Gastroesophageal sphincter (tissue), 4 donors: ENCODE measurements around the gene CHD6. TPM values are rescaled to one million over a fixed set of nuclear protein-coding genes. Genes with fewer than 3 reads are reported as not detected.

Experiments
- ATAC-seq: fragments of 150-250 bp; one replicate; pipeline ENCODE4 v1.9.1; 2016; ENCODE audit warnings: mild to moderate bottlenecking, moderate library complexity
- H3K27ac ChIP-seq, 4 donors: fragments of 200-600 bp; sonication (generic) in 3 of 4; 1 replicate in 3 of 4; 2 replicates in 1 of 4; pipeline ENCODE4 v1.5.1; 2016 to 2019
- H3K27me3 ChIP-seq: fragments of 200-600 bp; sonication (generic); one replicate; pipeline ENCODE4 v1.5.1; 2019
- H3K36me3 ChIP-seq, 2 donors: fragments of 200-600 bp; sonication (generic); one replicate each; pipeline ENCODE4 v1.5.1; 2019; ENCODE audit warnings: control low read depth in 1 of 2
- H3K4me1 ChIP-seq, 3 donors: fragments of 200-600 bp; sonication (generic); 1 replicate in 2 of 3; 2 replicates in 1 of 3; pipeline ENCODE4 v1.5.1; 2016 to 2019; ENCODE audit warnings: control low read depth in 2 of 3
- H3K4me3 ChIP-seq, 2 donors: fragments of 200-600 bp; sonication (generic); one replicate each; pipeline ENCODE4 v1.5.1; 2019; ENCODE audit warnings: mild to moderate bottlenecking in 1 of 2, moderate library complexity in 1 of 2
- H3K9me3 ChIP-seq, 3 donors: fragments of 200-600 bp; sonication (generic); one replicate each; pipeline ENCODE4 v1.5.1; 2017 to 2019; ENCODE audit warnings: control low read depth in 2 of 3
- CTCF ChIP-seq, 4 experiments: fragments of 200-600 bp in 2 of 4; fragments of 450-650 bp in 2 of 4; sonication (generic) in 1 of 4; IDR thresholded peaks; one replicate each; pipeline ENCODE4 v1.5.1; 2017 to 2019; ENCODE audit warnings: antibody characterized with exemption in 4 of 4, mild to moderate bottlenecking in 2 of 4, moderate library complexity in 2 of 4
- EP300 ChIP-seq: sonication (generic); formaldehyde crosslinking; IDR thresholded peaks from one replicate; pipeline ENCODE4 v1.6.1; 2017; ENCODE audit warnings: antibody characterized with exemption, mild to moderate bottlenecking
- POLR2A ChIP-seq, 2 donors: fragments of 450-650 bp; IDR thresholded peaks; one replicate each; pipeline ENCODE4 v1.6.1; 2017; ENCODE audit warnings: antibody characterized with exemption in 2 of 2, mild to moderate bottlenecking in 2 of 2, moderate library complexity in 1 of 2
- POLR2AphosphoS5 ChIP-seq: sonication (generic); formaldehyde crosslinking; IDR thresholded peaks from one replicate; pipeline ENCODE4 v1.6.1; 2017; ENCODE audit warnings: antibody characterized with exemption
- WGBS, 2 donors: methylation state at CpG; one replicate each; pipeline ENCODE4 v1.1.5; 2018; ENCODE audit warnings: low coverage in 1 of 2; 5-methylcytosine and 5-hydroxymethylcytosine counted together
- total RNA-seq, 4 donors: library from RNA; depleted of rRNA; stranded (reverse); fragments of >200 nt; gene quantifications; one replicate each; pipeline ENCODE4 v1.1.0, GENCODE V29; 2016

The CHD6 gene
- total RNA-seq, 4 donors from 2014 or later: 37.4 to 58.3 (median 40.4) TPM

DNA sequence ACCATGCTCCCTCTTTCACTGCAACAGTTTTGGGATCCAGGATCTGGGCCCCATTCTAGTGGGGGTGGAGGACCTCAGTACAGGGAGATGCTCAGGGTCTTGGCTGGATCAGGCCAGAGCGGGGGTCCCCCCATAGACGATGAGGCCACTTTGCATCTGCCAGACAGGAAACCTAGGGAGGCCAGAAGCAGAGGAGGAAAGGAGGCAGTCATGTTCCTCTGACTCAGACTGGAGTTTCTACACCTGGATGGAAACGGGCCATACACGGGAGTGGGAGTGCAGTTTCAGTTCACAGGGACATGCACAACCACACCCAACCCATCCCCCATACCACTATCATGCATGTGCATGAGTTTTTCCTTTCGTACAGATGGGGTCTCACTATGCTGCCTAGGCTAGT is 248.0 kb downstream of the CHD6 start:
- 95 to 100% methylated on average over 1 to 3 of the region's 5 CpGs for WGBS, 2 donors
- no peak overlapping the region for H3K27ac ChIP-seq
- peaks cover 0 to 16% (median 7%) of the 10 kb centered on the region in 3 donors for H3K4me1 ChIP-seq
- no peaks in the 10 kb centered on the region for H3K36me3 ChIP-seq
- peaks cover 0 to 10% (median 0%) of the 10 kb centered on the region in 3 donors for H3K9me3 ChIP-seq
- ATAC-seq: no peak
- no peak overlapping the region for H3K4me3 ChIP-seq
- TF ChIP-seq POLR2AphosphoS5 (no peak), CTCF (IDR thresholded peaks at IDR 0.05) (no peak), EP300 (no peak), POLR2A (IDR thresholded peaks at IDR 0.05) (no peak)
- peaks cover 56% of the 10 kb centered on the region for H3K27me3 ChIP-seq

DNA sequence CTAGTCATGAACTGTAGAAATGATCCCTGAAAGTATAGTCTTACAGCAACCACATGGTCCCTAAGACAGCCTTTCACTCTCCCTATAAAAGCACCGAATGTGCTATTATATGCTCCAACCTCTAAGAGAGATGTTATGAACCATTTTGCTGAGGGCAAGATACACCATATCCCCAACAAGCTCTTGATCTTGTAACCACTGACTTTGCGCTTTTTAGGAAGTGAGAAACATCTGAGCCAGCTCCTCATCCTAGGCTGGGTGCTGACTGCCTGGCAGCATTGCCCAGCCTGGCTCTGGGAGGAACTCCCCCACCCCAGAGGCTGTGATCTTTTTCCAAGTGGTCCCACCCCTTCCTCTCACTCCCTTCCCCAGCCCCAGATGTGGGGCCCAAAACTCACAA is 248.5 kb downstream of the CHD6 start:
- no peak for TF ChIP-seq POLR2A (IDR thresholded peaks at IDR 0.05)
- no peak for TF ChIP-seq EP300
- TF ChIP-seq CTCF (IDR thresholded peaks at IDR 0.05): no peak
- no peak for TF ChIP-seq POLR2AphosphoS5
- peaks cover 0 to 10% (median 0%) of the 10 kb centered on the region in 3 donors for H3K9me3 ChIP-seq
- H3K4me1 ChIP-seq: peaks cover 0 to 18% (median 7%) of the 10 kb centered on the region in 3 donors
- H3K27ac ChIP-seq: no peak overlapping the region
- H3K4me3 ChIP-seq: no peak overlapping the region
- WGBS, 2 donors: 69 to 100% methylated on average over 1 to 2 of the region's 2 CpGs
- no peak for ATAC-seq
- H3K36me3 ChIP-seq: no peaks in the 10 kb centered on the region
- peaks cover 57% of the 10 kb centered on the region for H3K27me3 ChIP-seq

DNA sequence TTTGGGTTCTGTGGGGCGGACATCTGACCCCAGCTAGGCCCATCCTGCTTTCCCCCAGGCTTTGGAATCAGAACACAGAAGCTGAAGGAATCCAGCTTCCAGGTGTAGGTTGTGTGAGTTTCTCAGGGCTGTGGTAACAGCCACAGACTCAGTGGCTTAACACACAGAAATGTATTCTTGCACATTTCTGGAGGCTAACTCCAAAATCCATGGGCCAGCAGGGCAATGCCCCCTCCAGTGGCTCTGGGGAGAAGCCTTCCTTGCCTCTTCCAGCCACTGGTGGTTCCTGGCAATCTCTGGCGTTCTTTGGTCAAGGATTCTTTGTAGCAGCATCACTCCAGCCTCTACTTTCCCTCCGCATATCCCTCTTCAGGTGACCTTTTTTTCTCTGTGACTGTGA is 250.2 kb downstream of the CHD6 start:
- 95 to 100% methylated on average over 2 of the region's 3 CpGs for WGBS, 2 donors
- TF ChIP-seq EP300 (no peak), CTCF (IDR thresholded peaks at IDR 0.05) (no peak), POLR2AphosphoS5 (no peak), POLR2A (IDR thresholded peaks at IDR 0.05) (no peak)
- no peaks in the 10 kb centered on the region for H3K36me3 ChIP-seq
- no peak overlapping the region for H3K27ac ChIP-seq
- peaks cover 0 to 10% (median 0%) of the 10 kb centered on the region in 3 donors for H3K9me3 ChIP-seq
- H3K27me3 ChIP-seq: peaks cover 68% of the 10 kb centered on the region
- peaks cover 0 to 18% (median 7%) of the 10 kb centered on the region in 3 donors for H3K4me1 ChIP-seq
- ATAC-seq: no peak
- no peak overlapping the region for H3K4me3 ChIP-seq

GRCh38 chr20:41367393-41367695 is 250.8 kb downstream of the CHD6 start:
- ATAC-seq: no peak
- peaks cover 0 to 18% (median 7%) of the 10 kb centered on the region in 3 donors for H3K4me1 ChIP-seq
- no peak overlapping the region for H3K27ac ChIP-seq
- peaks cover 68% of the 10 kb centered on the region for H3K27me3 ChIP-seq
- no peak overlapping the region for H3K4me3 ChIP-seq
- TF ChIP-seq POLR2A (IDR thresholded peaks at IDR 0.05): no peak
- TF ChIP-seq CTCF (IDR thresholded peaks at IDR 0.05): no peak
- no peak for TF ChIP-seq EP300
- no peak for TF ChIP-seq POLR2AphosphoS5
- no peaks in the 10 kb centered on the region for H3K36me3 ChIP-seq
- H3K9me3 ChIP-seq: peaks cover 0 to 10% (median 0%) of the 10 kb centered on the region in 3 donors
- 74% methylated on average over 8 of the region's 13 CpGs; no CpG with 5 or more reads in 1 of the 2 donors for WGBS, 2 donors

DNA sequence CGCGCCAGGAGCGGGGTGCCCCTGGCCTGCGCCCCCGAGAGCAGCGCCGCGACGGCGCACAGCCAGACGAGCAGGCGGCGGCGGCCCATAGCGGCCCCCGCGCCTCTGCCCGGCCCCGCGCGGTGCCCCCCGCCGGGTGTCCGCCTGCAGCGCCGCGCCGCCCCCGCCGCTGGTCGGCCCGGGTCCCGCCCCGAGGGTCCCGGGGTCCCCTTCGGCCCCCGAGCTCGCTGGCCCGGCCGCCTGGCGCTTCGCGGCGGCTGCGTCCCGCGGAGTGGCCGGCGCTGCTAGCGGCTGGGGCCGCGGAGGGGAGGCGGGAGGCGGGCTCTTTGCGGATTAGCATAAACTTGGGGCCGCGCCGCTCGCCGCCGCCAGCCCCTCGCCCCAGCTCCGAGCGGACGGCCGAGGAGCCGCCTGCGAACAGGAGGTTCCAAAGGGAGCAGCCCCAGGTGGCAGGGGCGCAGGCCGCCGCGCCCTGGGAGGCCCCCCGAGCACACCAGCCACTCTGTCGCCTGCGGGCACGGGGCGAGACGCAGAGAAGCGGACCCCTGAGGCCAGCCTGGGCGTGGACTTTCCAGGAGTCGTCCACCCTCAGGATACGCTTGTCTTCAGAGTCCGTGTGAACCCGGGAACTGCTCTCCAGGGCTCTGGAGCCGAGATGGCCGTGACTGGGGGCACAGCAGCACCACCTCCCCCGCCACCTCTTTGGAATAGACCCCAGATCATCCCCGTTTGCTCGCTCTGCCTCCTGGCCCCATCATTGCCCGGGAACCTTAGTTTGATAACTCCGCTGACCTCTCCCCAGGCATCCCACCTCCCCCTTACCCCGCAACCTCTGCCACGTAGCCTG is 251.4 kb downstream of the CHD6 start, which contains the start of gene EMILIN3:
Gene EMILIN3, minus strand, starts transcription at position 273 of the 847 bp plus-strand sequence. Its CDS starts 184 bp downstream, at position 89.
- H3K27me3 ChIP-seq: peaks cover 68% of the 10 kb centered on the region
- peaks cover 0 to 18% (median 7%) of the 10 kb centered on the region in 3 donors for H3K4me1 ChIP-seq
- H3K4me3 ChIP-seq: peak within 1 kb of the TSS in 1 of 2 donors; percentile 55
- TF ChIP-seq POLR2A (IDR thresholded peaks at IDR 0.05) (no peak), EP300 (no peak), CTCF (IDR thresholded peaks at IDR 0.05) (no peak), POLR2AphosphoS5 (no peak)
- H3K9me3 ChIP-seq: peaks cover 0 to 8% (median 0%) of the 10 kb centered on the region in 3 donors
- H3K36me3 ChIP-seq: no peaks in the 10 kb centered on the region
- 35 to 47% methylated on average over 4 to 6 of the region's 93 CpGs for WGBS, 2 donors
- peak; percentile 37 for ATAC-seq
- H3K27ac ChIP-seq: peak within 1 kb of the TSS in 1 of 4 donors; percentile 33
